RPMI8226 (cell line): ENCODE results near the gene IMMP2L.
A peak's percentile ranks its signal among the peaks of the same experiment; 100 is the strongest.

Source experiments
- DNase-seq: peaks from one replicate; pipeline ENCODE4 v3.0.0-alpha.2; 2015

Gene IMMP2L

GRCh38 chr7:111056371-111056770, 505.9 kb downstream of the IMMP2L start:
- DNase-seq = no peak

GRCh38 chr7:111053035-111053434, 509.3 kb downstream of the IMMP2L start:
- peak; percentile 27 for DNase-seq

- no peak for DNase-seq
Measured at GRCh38 chr7:111051832-111052231, 510.5 kb downstream of the IMMP2L start.

GRCh38 chr7:111050875-111051416, 511.3 kb downstream of the IMMP2L start:
- DNase-seq = no peak

- DNase-seq = no peak
Measured at GRCh38 chr7:111049971-111050680, 512.2 kb downstream of the IMMP2L start.

- DNase-seq = no peak
Measured at GRCh38 chr7:111047595-111047994, 514.7 kb downstream of the IMMP2L start.

GRCh38 chr7:111045449-111045848, 516.8 kb downstream of the IMMP2L start:
- DNase-seq = no peak

- no peak for DNase-seq
Measured at GRCh38 chr7:111043561-111043960, 518.7 kb downstream of the IMMP2L start.

- DNase-seq = no peak
Measured at GRCh38 chr7:111042842-111043241, 519.5 kb downstream of the IMMP2L start.

GRCh38 chr7:111041577-111041976, 520.7 kb downstream of the IMMP2L start:
- no peak for DNase-seq

- DNase-seq = no peak
Measured at GRCh38 chr7:111038185-111038584, 524.1 kb downstream of the IMMP2L start.

GRCh38 chr7:111031916-111032315, 530.4 kb downstream of the IMMP2L start:
- no peak for DNase-seq

GRCh38 chr7:111030336-111030735, 532.0 kb downstream of the IMMP2L start:
- DNase-seq = no peak

- DNase-seq = peak; percentile 53
Measured at GRCh38 chr7:111029574-111030251, 532.6 kb downstream of the IMMP2L start.

GRCh38 chr7:111029141-111029572, 533.1 kb downstream of the IMMP2L start:
- DNase-seq = no peak

- DNase-seq = no peak
Measured at GRCh38 chr7:111027396-111027795, 534.9 kb downstream of the IMMP2L start.

GRCh38 chr7:111026806-111027205, 535.5 kb downstream of the IMMP2L start:
- DNase-seq = no peak

GRCh38 chr7:111026343-111026742, 535.9 kb downstream of the IMMP2L start:
- no peak for DNase-seq

GRCh38 chr7:111025006-111025405, 537.3 kb downstream of the IMMP2L start:
- no peak for DNase-seq

- DNase-seq = no peak
Measured at GRCh38 chr7:111018960-111019736, 543.1 kb downstream of the IMMP2L start.

- no peak for DNase-seq
Measured at GRCh38 chr7:111018447-111018846, 543.8 kb downstream of the IMMP2L start.

GRCh38 chr7:111014079-111014478, 548.2 kb downstream of the IMMP2L start:
- DNase-seq = no peak
